K562 (cell line): ENCODE data around the gene APOM. TPM values are rescaled to one million over a fixed set of nuclear protein-coding genes. Genes with fewer than 3 reads are reported as not detected.

Experiments used
- ARID2 ChIP-seq: fragments of 450-650 bp; IDR thresholded peaks from 2 replicates; pipeline ENCODE4 v1.6.1; 2017; ENCODE audit warnings: antibody characterized with exemption, mild to moderate bottlenecking
- CREBBP ChIP-seq: IDR thresholded peaks from one replicate; pipeline ENCODE4 v1.6.1; 2012; ENCODE audit warnings: low read depth, mild to moderate bottlenecking, control low read depth, inconsistent platforms, low read length
- HNRNPL ChIP-seq: fragments of 200-400 bp; formaldehyde crosslinking; IDR thresholded peaks from 2 replicates; pipeline ENCODE4 v1.6.1; 2017; ENCODE audit warnings: low read depth, mild to moderate bottlenecking, low read length
- HNRNPLL ChIP-seq: fragments of 200-400 bp; formaldehyde crosslinking; IDR thresholded peaks from 2 replicates; pipeline ENCODE4 v1.6.1; 2017; ENCODE audit warnings: low read length, low read depth, mild to moderate bottlenecking; ENCODE audit not compliant: poor library complexity, severe bottlenecking
- HNRNPUL1 ChIP-seq: fragments of 200-400 bp; formaldehyde crosslinking; IDR thresholded peaks from 2 replicates; pipeline ENCODE4 v1.6.1; 2017; ENCODE audit warnings: low read length
- JUNB ChIP-seq: fragments of 450-650 bp; formaldehyde crosslinking; conservative IDR thresholded peaks from 2 replicates; pipeline ENCODE4 v1.4.0; 2020; ENCODE audit warnings: mild to moderate bottlenecking
- KDM2B ChIP-seq: fragments of 250-450 bp; sonication (Bioruptor Pico); IDR thresholded peaks from 2 replicates; pipeline ENCODE4 v1.8.0; 2021; ENCODE audit warnings: mild to moderate bottlenecking, moderate library complexity
- KLF1 ChIP-seq: fragments of 450-650 bp; IDR thresholded peaks from 2 replicates; pipeline ENCODE4 v1.6.1; 2016; ENCODE audit warnings: missing genetic modification characterization, missing compliant biosample characterization
- RBM15 ChIP-seq: fragments of 200-400 bp; formaldehyde crosslinking; IDR thresholded peaks from 2 replicates; pipeline ENCODE4 v1.6.1; 2018; ENCODE audit warnings: mild to moderate bottlenecking, low read length, moderate library complexity; ENCODE audit not compliant: insufficient read depth
- SIRT6 ChIP-seq: IDR thresholded peaks from one replicate; pipeline ENCODE4 v1.6.1; 2012; ENCODE audit warnings: low read depth, mild to moderate bottlenecking, control low read depth, inconsistent platforms, low read length, moderate library complexity
- SMARCA5 ChIP-seq: fragments of 450-650 bp; IDR thresholded peaks from 2 replicates; pipeline ENCODE4 v1.6.1; 2016
- SOX6 ChIP-seq: fragments of 450-650 bp; IDR thresholded peaks from 2 replicates; pipeline ENCODE4 v1.6.1; 2014; ENCODE audit warnings: mild to moderate bottlenecking
- TOE1 ChIP-seq, 2 experiments: fragments of 450-650 bp in 1 of 2; sonication (generic) in 1 of 2; formaldehyde crosslinking in 1 of 2; IDR thresholded peaks; 2 replicates each; pipeline versions ENCODE4 v1.7.1 to v1.8.0; 2016 to 2022; ENCODE audit warnings: borderline replicate concordance in 2 of 2, mild to moderate bottlenecking in 2 of 2, antibody characterized with exemption in 1 of 2, inconsistent platforms in 1 of 2, low read depth in 1 of 2, missing genetic modification reagents in 1 of 2, moderate library complexity in 1 of 2
- ZNF134 ChIP-seq: fragments of 250-450 bp; sonication (Bioruptor Pico); conservative IDR thresholded peaks from 2 replicates; pipeline ENCODE4 v1.4.0; 2020
- ZNF174 ChIP-seq: fragments of 250-450 bp; sonication (Bioruptor Pico); IDR thresholded peaks from 2 replicates; pipeline ENCODE4 v1.4.0; 2020; ENCODE audit warnings: mild to moderate bottlenecking
- ZNF232 ChIP-seq: sonication (generic); formaldehyde crosslinking; IDR thresholded peaks from 2 replicates; pipeline ENCODE4 v1.8.0; 2022; ENCODE audit warnings: mild to moderate bottlenecking, missing genetic modification reagents
- ZNF551 ChIP-seq: fragments of 250-450 bp; sonication (Bioruptor Pico); IDR thresholded peaks from 2 replicates; pipeline ENCODE4 v1.5.0; 2021; ENCODE audit warnings: mild to moderate bottlenecking, moderate library complexity
- polyA plus RNA-seq, 8 experiments: library from polyadenylated mRNA; depleted of rRNA in 4 of 8; stranded (reverse) in 5 of 8; unstranded in 3 of 8; fragments of >200 nt; fragmentation: Nextera tagmentation in 2 of 8; fragmentation: Illumina TruSeq in 1 of 8; extraction: Ambion mirVana in 2 of 8; extraction: Trizol in 1 of 8; gene quantifications; 2 replicates each; pipeline versions ENCODE4 v1.2.1 to v1.2.3, GENCODE V29; 2011 to 2014; ENCODE audit warnings: inconsistent platforms in 1 of 8, missing spikeins in 1 of 8
- total RNA-seq, 7 experiments: library from RNA; depleted of rRNA in 6 of 7; stranded (reverse); fragments of >200 nt in 6 of 7; fragmentation: Illumina TruSeq in 2 of 7; extraction: Trizol in 2 of 7; gene quantifications; 2 replicates each; pipeline versions ENCODE4 v1.2.1 to v1.2.3, GENCODE V29; 2011 to 2021; ENCODE audit warnings: low replicate concordance in 1 of 7
- TF ChIP-seq, protein P1 (sequence below): sonication (generic); formaldehyde crosslinking; IDR thresholded peaks from 2 replicates; pipeline ENCODE4 v1.8.0; 2022; ENCODE audit warnings: mild to moderate bottlenecking, missing genetic modification reagents
- TF ChIP-seq, protein P2 (sequence below): sonication (generic); formaldehyde crosslinking; IDR thresholded peaks from 2 replicates; pipeline ENCODE4 v1.4.0; 2020; ENCODE audit warnings: mild to moderate bottlenecking, missing genetic modification reagents
- TF ChIP-seq, protein P3 (sequence below): fragments of 450-650 bp; formaldehyde crosslinking; IDR thresholded peaks from 2 replicates; pipeline ENCODE4 v1.4.0; 2022; ENCODE audit warnings: mild to moderate bottlenecking, moderate library complexity

APOM gene
- total and polyA plus RNA-seq, 9 of the 15 experiments (the other 6 are each of a cell fraction or from before 2014, with no cell fraction given) = 5.7 to 24.3 (median 10.4) TPM

DNA sequence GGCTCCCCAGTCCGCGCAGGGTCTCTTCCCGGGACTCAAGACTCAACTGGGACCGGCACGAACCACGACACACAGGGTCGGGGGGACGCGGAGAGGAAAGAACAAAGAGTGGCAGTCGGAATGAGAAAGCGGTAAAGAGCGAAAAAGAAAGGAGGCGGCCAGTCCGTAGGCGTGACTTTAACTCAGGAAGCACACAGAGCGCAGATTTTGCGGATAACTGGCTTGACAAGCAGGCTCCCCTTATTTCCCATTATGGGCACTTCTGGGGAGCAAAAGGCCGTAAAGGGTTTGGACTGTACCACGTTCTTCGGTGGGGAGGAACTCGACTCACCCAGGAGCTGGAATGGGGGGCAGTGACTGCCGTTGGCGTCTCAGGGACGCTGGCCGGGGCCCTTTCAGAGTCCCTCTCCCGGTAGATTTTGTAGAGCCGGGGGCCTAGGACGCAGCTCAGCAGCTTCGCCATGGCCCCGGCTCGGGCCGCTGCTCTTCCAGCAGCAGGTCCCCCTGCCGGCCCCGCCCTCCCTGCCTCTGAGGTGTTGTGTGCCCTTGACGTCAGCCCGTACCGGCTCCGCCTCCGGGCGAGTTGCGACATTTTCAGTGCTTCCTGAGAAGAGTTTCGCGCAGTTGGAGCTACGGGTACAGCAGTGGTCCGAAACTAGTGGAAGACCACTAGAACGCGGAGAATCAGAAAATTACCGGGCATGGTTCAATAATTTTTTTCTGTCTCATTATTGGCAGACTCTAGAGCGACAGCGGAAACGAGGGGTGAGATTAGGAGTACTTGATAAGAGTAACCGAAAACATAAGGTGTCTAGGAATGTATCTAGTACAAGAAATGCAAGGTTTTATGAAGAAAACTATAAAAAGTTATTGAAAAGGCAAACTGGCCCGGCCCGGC, 47.4 kb downstream of the APOM start, which contains the start of gene ABHD16A (continued):
- TF ChIP-seq JUNB (CRISPR knock-in tag) (no peak), TOE1 (IDR thresholded peaks at IDR 0.05; ENCODE audit: borderline replicate concordance) (peak; percentile 92), TOE1 (CRISPR knock-in tag; IDR thresholded peaks at IDR 0.05; ENCODE audit: borderline replicate concordance, low read depth) (no peak; the same call in 1 of the 2 replicates), RBM15 (no peak), SIRT6 (peak; percentile 66), HNRNPLL (peak; percentile 99), KLF1 (tag) (0 out of 2 replicates have a peak, but pooled peaks have one; percentile 11), SOX6 (peak; percentile 52; the same call in 1 of the 2 replicates), HNRNPL (no peak), ARID2 (peak; percentile 67), ZNF134 (CRISPR knock-in tag) (no peak), HNRNPUL1 (no peak), ZNF174 (CRISPR knock-in tag) (no peak), CREBBP (no peak), SMARCA5 (0 out of 2 replicates have a peak, but pooled peaks have one; percentile 16), KDM2B (CRISPR knock-in tag) (0 out of 2 replicates have a peak, but pooled peaks have one; percentile 9), ZNF551 (no peak), ZNF232 (CRISPR knock-in tag) (peak; percentile 30; the same call in 1 of the 2 replicates)
- TF ChIP-seq, protein P1, sequence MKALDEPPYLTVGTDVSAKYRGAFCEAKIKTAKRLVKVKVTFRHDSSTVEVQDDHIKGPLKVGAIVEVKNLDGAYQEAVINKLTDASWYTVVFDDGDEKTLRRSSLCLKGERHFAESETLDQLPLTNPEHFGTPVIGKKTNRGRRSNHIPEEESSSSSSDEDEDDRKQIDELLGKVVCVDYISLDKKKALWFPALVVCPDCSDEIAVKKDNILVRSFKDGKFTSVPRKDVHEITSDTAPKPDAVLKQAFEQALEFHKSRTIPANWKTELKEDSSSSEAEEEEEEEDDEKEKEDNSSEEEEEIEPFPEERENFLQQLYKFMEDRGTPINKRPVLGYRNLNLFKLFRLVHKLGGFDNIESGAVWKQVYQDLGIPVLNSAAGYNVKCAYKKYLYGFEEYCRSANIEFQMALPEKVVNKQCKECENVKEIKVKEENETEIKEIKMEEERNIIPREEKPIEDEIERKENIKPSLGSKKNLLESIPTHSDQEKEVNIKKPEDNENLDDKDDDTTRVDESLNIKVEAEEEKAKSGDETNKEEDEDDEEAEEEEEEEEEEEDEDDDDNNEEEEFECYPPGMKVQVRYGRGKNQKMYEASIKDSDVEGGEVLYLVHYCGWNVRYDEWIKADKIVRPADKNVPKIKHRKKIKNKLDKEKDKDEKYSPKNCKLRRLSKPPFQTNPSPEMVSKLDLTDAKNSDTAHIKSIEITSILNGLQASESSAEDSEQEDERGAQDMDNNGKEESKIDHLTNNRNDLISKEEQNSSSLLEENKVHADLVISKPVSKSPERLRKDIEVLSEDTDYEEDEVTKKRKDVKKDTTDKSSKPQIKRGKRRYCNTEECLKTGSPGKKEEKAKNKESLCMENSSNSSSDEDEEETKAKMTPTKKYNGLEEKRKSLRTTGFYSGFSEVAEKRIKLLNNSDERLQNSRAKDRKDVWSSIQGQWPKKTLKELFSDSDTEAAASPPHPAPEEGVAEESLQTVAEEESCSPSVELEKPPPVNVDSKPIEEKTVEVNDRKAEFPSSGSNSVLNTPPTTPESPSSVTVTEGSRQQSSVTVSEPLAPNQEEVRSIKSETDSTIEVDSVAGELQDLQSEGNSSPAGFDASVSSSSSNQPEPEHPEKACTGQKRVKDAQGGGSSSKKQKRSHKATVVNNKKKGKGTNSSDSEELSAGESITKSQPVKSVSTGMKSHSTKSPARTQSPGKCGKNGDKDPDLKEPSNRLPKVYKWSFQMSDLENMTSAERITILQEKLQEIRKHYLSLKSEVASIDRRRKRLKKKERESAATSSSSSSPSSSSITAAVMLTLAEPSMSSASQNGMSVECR (CRISPR knock-in tag) = peak; percentile 94
- TF ChIP-seq, protein P2, sequence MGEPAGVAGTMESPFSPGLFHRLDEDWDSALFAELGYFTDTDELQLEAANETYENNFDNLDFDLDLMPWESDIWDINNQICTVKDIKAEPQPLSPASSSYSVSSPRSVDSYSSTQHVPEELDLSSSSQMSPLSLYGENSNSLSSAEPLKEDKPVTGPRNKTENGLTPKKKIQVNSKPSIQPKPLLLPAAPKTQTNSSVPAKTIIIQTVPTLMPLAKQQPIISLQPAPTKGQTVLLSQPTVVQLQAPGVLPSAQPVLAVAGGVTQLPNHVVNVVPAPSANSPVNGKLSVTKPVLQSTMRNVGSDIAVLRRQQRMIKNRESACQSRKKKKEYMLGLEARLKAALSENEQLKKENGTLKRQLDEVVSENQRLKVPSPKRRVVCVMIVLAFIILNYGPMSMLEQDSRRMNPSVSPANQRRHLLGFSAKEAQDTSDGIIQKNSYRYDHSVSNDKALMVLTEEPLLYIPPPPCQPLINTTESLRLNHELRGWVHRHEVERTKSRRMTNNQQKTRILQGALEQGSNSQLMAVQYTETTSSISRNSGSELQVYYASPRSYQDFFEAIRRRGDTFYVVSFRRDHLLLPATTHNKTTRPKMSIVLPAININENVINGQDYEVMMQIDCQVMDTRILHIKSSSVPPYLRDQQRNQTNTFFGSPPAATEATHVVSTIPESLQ (CRISPR knock-in tag) = peak; percentile 85
- TF ChIP-seq, protein P3, sequence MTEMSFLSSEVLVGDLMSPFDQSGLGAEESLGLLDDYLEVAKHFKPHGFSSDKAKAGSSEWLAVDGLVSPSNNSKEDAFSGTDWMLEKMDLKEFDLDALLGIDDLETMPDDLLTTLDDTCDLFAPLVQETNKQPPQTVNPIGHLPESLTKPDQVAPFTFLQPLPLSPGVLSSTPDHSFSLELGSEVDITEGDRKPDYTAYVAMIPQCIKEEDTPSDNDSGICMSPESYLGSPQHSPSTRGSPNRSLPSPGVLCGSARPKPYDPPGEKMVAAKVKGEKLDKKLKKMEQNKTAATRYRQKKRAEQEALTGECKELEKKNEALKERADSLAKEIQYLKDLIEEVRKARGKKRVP (CRISPR knock-in tag) = peak; percentile 71
